Heart left ventricle (tissue), 16 donors: Measurements from ENCODE around the gene PARP8. TPM values are rescaled to one million over a fixed set of nuclear protein-coding genes. Genes with fewer than 3 reads are reported as not detected.

Experiments
- ATAC-seq, 4 donors: fragments of 200-7000 bp; cut with Tn5 transposase; one replicate each; pipeline ENCODE4 v1.9.1; 2020 to 2022; ENCODE audit warnings: moderate library complexity in 4 of 4, mild to moderate bottlenecking in 3 of 4, moderate number of reproducible peaks in 1 of 4
- DNase-seq, 5 donors: peaks; one replicate each; pipeline ENCODE4 v3.0.0-alpha.2; 2020
- H3K27ac ChIP-seq, 12 donors: fragments of 200-600 bp; sonication (generic) in 4 of 12; one replicate each; pipeline versions ENCODE4 v1.5.0 to v1.8.0; 2016 to 2022; ENCODE audit warnings: mild to moderate bottlenecking in 2 of 12
- H3K27me3 ChIP-seq, 9 donors: fragments of 200-600 bp; sonication (generic) in 2 of 9; one replicate each; pipeline versions ENCODE4 v1.5.1 to v1.8.0; 2016 to 2022; ENCODE audit warnings: mild to moderate bottlenecking in 3 of 9
- H3K36me3 ChIP-seq, 9 donors: fragments of 200-600 bp; sonication (generic) in 2 of 9; one replicate each; pipeline versions ENCODE4 v1.5.0 to v1.8.0; 2018 to 2022; ENCODE audit warnings: mild to moderate bottlenecking in 2 of 9
- H3K4me1 ChIP-seq, 12 donors: fragments of 200-600 bp; sonication (generic) in 4 of 12; one replicate each; pipeline versions ENCODE4 v1.5.0 to v1.8.0; 2016 to 2022; ENCODE audit warnings: mild to moderate bottlenecking in 3 of 12
- H3K4me3 ChIP-seq, 12 donors: fragments of 200-600 bp; sonication (generic) in 4 of 12; one replicate each; pipeline versions ENCODE4 v1.5.0 to v1.8.0; 2017 to 2022; ENCODE audit warnings: mild to moderate bottlenecking in 9 of 12, moderate library complexity in 4 of 12
- H3K9me3 ChIP-seq, 12 donors: fragments of 200-600 bp; sonication (generic) in 4 of 12; one replicate each; pipeline versions ENCODE4 v1.5.0 to v1.8.0; 2016 to 2022; ENCODE audit warnings: mild to moderate bottlenecking in 1 of 12
- CTCF ChIP-seq, 12 donors: fragments of 200-600 bp; sonication (generic) in 4 of 12; IDR thresholded peaks; one replicate each; pipeline versions ENCODE4 v1.5.0 to v1.8.0; 2018 to 2022; ENCODE audit warnings: antibody characterized with exemption in 12 of 12, mild to moderate bottlenecking in 5 of 12
- POLR2A ChIP-seq, 2 donors: fragments of 450-650 bp; IDR thresholded peaks; one replicate each; pipeline ENCODE4 v1.6.1; 2017; ENCODE audit warnings: antibody characterized with exemption in 2 of 2, mild to moderate bottlenecking in 2 of 2, moderate library complexity in 2 of 2
- WGBS, 4 donors: extraction: QIAGEN DNeasy Blood & Tissue Kit in 2 of 4; methylation state at CpG; one replicate each; pipeline versions ENCODE4 v1.1.5 to v1.1.7; 2013 to 2018; 5-methylcytosine and 5-hydroxymethylcytosine counted together
- intact Hi-C, 10 donors: fragments of 100-400 bp; cut with DNase I; formaldehyde crosslinking; loops; one replicate each; pipeline versions ENCODE4 v1.11.1 to v1.14.2; 2022
- polyA plus RNA-seq, 2 donors: library from polyadenylated mRNA; stranded (reverse); fragments of 200-250 nt; gene quantifications; one replicate each; pipeline ENCODE4 v1.2.3, GENCODE V29; 2013
- total RNA-seq, 9 donors: library from RNA; depleted of rRNA in 2 of 9; stranded (reverse); fragments of >200 nt in 2 of 9; fragmentation: NEBNext Ultra II Directional in 3 of 9; extraction: Animal tissue kit (Norgen Biotek cat#: 25700) in 3 of 9; gene quantifications; one replicate each; pipeline versions ENCODE4 v1.1.0 to v1.2.4, GENCODE V29; 2016 to 2023
- donor health status: ischemic (EF 13 %, LVEDD 7.1; RV severe dilation, severe dysfunction).
- donor health status: healthy with polysubstance abuse.
- donor health status: DM: no; HTN: yes; CAD: no.
- donor health status: DM: no; HTN: no; CAD: no.
- donor health status: ischemic (EF 25% LVEDD 6.9; RV normal size, moderate dysfunction).
- donor health status: ischemic (EF 25% LVEDD 5.7; RV mildly dilated, moderate dysfunction).
- donor health status: healthy.
- donor health status: DM: yes; HTN: yes; CAD: no.
- donor health status: ischemic (EF 35%, LVEDD 5.7; RV mildly dilated, moderate dysfunction).
- donor health status: nonischemic (EF 11% LVEDD 7.7; RV severe dilation, severe dysfunction).
- donor health status: DM: yes; HTN: yes; CAD: no.
- donor health status: PGD.
- donor health status: ischemic (EF 29% LVEDD 5.4; RV normal size, mild dysfunction).
- donor health status: nonischemic (EF 23%, LVEDD 6.1; RV moderate dilation, normal function).

PARP8 gene
- total and polyA plus RNA-seq, 11 donors = 1.6 to 22.5 (median 6.0) TPM

- TF ChIP-seq POLR2A (IDR thresholded peaks at IDR 0.05) (no peak), CTCF (IDR thresholded peaks at IDR 0.05) (no peak)
- Histone ChIP-seq H3K27me3 (no peaks in the 10 kb centered on the region), H3K9me3 (peaks cover 0 to 4% (median 0%) of the 10 kb centered on the region in 12 donors), H3K4me1 (no peaks in the 10 kb centered on the region), H3K4me3 (no peak overlapping the region), H3K36me3 (no peaks in the 10 kb centered on the region), H3K27ac (no peak overlapping the region)
- intact Hi-C loops = no loop called here
- no peak for ATAC-seq
- WGBS, 4 donors = 66 to 76% (median 71%) methylated on average over 3 of the region's 3 CpGs
- no peak for DNase-seq
Measured at GRCh38 chr5:50887889-50888633, 221.6 kb downstream of the PARP8 start.

GRCh38 chr5:50888751-50889150, 222.3 kb downstream of the PARP8 start:
- H3K27ac ChIP-seq = no peak overlapping the region
- no peaks in the 10 kb centered on the region for H3K27me3 ChIP-seq
- H3K4me1 ChIP-seq = no peaks in the 10 kb centered on the region
- no peak overlapping the region for H3K4me3 ChIP-seq
- no peaks in the 10 kb centered on the region for H3K36me3 ChIP-seq
- TF ChIP-seq POLR2A (IDR thresholded peaks at IDR 0.05) (no peak), CTCF (IDR thresholded peaks at IDR 0.05) (no peak)
- no peak for ATAC-seq
- peaks cover 0 to 4% (median 0%) of the 10 kb centered on the region in 12 donors for H3K9me3 ChIP-seq
- DNase-seq = no peak
- WGBS, 4 donors = 84 to 94% (median 87%) methylated on average over 1 of the region's 1 CpG
- intact Hi-C loops = no loop called here

- intact Hi-C loops = no loop called here
- H3K9me3 ChIP-seq = peaks cover 0 to 4% (median 0%) of the 10 kb centered on the region in 12 donors
- WGBS, 4 donors = 62 to 69% (median 65%) methylated on average over 2 of the region's 2 CpGs
- ATAC-seq = no peak
- TF ChIP-seq CTCF (IDR thresholded peaks at IDR 0.05) = no peak
- TF ChIP-seq POLR2A (IDR thresholded peaks at IDR 0.05) = no peak
- H3K4me1 ChIP-seq = no peaks in the 10 kb centered on the region
- H3K27ac ChIP-seq = no peak overlapping the region
- H3K4me3 ChIP-seq = no peak overlapping the region
- DNase-seq = no peak
- no peaks in the 10 kb centered on the region for H3K36me3 ChIP-seq
- H3K27me3 ChIP-seq = no peaks in the 10 kb centered on the region
Measured at GRCh38 chr5:50889790-50890189, 223.4 kb downstream of the PARP8 start.

Other genes starting within 250 kb of the PARP8 start
- gene EMB, start 225.3 kb upstream of the PARP8 start, total RNA-seq = 10 to 100 TPM in 7 of 9 donors, 1 to 10 TPM in 2; 4.2 to 44.6 (median 11.6) TPM
- 1 to 10 TPM in 1 of 2 donors, under 1 TPM in 1; 0.94 to 1.4 TPM for gene EMB, start 225.3 kb upstream of the PARP8 start, polyA plus RNA-seq